Dedifferentiated amniotic fluid mesenchymal stem cell (primary cell): ENCODE measurements around the gene UBALD1.
A peak's percentile ranks its signal among the peaks of the same experiment; 100 is the strongest.
"Not testable (repeated sequence)": the region's sequence is repeated elsewhere in the genome, so short reads cannot be mapped to it uniquely, and the experiment has no call there.

Experiments used
- DNase-seq: peaks from one replicate; pipeline ENCODE4 v3.0.0-alpha.2; 2016; ENCODE audit errors: extremely low spot score

The UBALD1 gene

DNA sequence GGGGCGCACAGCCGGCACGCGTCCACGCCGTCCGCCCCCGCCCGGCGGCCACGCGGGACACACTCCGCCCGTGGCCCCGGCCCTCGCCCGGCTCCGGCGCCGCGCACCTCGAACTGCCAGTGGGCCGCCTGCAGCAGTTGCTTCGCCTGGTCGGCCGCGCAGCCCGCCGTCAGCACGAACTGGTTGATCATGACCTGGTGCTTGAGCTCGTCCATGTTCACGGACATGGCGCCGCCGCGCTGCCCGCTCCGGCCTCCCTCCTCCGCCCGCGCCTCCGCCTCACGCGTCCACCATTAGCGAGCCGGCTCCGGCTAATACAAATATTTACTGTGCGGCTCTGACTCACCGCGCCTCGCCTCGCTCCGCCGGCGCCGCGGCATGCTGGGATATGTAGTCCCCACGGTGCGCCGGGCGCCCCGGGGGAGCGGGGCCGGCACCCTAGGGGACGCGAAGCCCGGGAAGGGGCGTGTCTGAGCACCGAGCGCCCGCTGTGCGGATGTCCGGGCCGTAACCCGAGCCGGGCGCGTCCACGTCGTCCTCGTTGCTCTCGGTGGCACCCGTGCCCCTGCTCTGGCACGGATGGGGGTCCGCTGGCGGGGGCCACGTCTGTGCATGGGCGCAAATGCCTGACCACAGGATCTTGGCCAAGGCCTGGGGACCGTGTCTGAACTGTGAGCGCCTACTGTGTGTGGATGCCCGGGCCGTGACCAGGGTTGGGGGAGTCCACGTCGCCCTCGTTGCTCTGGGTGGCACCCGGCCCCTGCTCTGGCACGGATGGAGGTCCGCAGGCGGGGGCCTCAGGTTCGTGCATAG, at the start of gene UBALD1:
Gene UBALD1, minus strand, starts transcription at position 318 of the 813 bp plus-strand sequence. Its CDS starts 91 bp downstream, at position 227.
- peak; percentile 85 for DNase-seq

DNA sequence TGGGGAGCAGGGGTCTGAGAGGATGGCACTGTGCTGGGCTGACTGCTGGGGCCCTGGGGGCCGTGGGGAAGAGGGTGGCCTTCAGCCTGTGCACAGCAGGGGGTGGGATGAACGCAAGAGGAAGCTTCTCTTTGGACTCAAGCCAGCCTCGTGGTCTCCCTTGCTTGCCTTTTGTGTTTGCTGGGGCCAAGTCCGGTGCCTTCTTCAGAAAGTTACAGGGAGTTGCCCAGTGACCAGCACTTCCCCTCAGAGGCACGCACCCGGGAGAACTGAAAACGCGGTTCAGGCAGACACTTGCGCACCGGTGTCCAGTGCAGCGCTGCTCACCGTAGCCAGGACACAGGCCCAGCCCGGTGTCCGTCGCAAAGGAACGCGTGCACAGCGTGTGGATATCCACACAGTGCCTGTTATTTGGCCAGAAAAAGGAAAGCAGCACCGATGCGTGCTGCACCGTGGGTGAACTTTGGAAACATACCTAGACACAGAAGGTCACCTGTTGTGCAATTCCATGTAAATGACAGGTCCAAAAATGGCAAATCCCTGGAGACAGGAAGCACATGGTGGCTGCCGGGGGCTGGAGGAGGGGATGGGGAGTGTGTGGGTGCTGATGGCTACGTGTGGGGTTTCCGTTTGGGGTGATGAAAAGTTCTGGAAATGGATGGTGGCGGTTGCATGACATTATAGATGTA, 49.2 kb upstream of the UBALD1 start:
- DNase-seq: no peak

DNA sequence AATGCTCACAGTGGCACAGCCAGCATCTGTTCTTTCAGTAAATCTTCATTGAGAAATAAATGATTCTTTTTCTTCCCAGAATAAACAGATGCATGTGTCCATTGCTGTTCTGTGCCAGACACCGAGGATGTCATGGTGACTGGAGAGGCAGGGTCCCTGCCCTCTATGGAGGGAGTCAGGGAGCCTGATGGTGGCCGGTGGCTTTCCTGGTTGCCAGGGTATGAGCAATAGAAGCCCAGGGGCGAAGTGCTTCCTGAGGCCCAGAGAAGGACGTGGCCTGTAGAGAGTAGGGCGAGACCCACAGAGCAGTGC, 48.7 kb upstream of the UBALD1 start:
- no peak for DNase-seq

DNA sequence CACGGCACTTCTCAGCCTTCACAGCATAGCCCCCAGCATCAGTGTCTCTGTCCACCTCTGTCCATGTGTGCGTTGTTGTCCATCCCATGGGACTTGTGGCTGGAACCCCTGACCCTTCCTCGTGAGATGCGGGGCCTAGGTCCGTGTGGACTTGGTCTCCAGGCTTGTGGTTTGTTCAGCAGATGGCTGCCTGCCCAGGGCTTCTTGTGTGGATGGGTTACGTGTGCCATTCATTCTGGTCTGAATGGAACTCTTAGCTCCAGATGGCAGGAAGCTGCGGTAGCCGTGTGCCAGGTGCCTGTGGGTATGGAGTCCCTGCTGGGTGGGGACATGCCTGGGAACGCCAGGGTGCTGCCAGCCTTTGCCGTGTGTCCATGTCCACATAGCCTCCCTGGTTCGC, 47.0 kb upstream of the UBALD1 start:
- no peak for DNase-seq

DNA sequence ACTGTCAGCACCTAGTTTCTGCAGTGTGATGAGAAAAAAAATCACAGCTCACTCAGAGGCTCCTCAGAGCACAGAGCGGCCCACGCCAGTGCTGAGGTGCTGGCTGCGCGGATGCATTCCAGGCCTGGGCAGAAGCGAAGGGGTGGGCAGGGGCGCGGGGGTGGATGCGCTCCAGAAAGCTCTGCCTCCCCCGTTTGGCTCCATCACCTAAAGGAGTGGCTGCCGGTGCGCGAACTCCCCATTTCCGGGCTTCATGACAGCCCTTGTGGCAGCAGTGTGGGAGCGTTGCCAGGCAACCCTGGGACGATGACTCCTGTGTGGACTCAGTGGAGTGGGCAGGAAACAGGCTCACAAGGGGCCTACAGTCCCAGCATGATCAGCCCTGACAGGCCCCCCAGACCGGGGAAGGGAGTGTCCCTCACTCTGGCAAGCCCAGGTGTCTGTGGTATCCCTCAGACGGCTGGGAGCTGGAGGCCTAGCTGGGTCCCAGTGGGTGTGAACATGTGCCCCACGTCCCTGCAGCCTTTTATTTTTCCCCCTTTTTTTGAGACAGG, 45.8 kb upstream of the UBALD1 start:
- DNase-seq: no peak

DNA sequence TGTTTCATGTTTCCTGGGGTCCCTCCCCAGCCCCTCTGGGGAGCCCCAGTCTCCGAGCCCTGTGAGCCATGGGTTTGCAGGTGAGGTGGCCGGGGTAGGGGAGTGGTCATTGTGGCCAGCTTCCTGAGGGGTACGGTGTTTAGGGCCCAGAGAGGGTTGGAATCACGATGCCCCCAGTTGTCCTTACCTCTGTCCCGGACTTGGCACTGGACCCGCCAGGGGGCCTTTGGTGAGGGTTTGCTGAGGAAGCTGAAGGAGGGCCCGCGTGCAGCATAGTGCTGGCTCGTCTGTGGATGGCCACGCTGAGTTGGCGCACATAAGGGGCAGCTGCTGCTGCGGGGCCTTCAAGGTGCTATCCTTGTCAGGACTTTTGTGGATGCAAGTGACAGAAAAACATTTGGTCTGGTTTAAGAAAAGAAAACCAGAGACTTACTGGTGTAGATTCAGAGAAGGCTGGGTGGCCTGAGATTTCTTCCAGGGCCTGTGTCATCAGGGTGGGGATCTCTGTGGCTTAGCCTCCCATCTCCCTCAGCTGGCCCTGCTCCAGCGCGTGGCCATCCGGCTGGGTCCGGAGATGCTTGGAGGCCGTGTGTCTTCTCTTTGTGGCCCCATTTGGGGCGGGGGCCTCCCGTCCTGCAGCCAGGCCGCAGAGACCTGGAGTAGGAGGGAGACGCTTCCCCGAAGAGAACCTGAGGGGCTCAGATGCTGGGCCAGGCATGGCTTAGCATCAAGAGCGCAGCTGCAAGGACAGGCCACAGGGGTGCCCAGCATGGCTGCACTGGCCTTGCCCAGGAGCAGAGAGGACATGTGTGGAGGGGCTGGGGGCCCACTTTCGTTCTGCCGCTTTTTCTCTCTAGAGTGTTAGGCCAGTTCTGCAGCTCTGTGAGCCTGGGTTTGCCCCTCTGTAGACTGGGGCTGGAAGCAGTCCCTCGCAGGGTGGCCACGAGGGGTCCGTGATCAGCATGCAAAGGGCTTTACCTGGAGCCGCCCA, 45.0 kb upstream of the UBALD1 start:
- no peak for DNase-seq

DNA sequence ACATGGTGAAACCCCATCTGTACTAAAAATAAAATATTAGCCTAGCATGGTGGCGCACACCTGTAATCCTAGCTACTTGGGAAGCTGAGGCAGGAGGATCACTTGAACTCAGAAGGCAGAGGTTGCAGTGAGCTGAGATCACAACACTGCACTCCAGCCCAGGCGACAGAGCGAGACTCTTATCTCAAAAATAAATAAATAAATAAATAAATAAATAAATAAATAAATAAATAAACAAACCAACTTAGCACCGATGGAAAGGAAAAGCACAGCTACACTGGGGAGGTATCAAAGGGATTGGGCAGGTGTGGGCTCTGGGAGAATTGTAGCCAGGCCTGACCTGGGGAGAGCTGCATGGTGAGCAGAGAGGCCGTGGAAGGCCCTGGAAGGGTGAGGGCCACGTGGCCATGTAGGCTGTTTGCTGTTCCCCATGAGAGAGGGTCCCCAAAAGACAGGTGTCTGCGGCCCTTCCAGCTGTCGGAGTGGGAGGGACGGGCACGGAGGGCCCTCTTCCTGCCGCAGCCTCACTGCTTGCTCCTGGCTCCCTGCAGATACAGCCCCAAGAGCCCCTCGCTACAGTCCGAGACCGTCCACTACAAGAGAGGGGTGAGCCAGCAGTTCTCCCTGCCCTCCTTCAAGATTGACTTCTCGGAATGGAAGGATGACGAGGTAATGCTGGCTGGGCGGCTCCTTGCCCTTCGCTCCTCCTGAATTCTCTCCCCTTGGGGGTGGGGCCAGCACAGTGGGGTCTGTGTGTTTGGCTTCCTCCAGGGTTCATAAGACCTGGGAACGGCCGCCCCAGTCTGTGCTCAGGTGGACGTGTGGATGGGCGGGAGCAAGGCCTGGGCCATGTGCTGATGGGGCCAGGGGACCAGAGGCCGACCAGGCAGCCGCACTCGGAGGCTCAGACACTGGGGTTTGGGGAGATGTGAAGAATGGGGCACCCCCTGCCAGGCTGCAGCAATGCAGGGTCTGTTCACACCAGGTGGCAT, 42.3 kb upstream of the UBALD1 start:
- DNase-seq: no peak

DNA sequence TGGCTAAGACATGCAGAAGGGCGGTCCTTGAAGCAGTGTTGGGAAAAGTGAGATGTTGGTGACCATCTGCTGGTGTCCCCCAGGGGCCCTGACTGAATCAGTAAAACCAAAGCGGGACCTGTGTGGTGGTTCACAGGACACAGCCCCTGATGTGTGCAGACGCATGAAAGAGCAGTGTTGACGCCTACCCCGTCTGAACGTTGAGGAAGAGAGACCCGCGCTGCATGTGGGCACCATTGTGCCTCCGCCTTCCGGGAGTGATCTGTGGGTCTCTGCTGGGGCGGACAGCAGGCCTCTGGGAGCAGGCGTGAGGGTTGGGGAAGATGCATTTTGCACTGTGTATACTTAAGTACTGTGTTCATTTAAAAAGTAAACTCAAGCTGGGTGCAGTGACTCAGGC, 41.5 kb upstream of the UBALD1 start:
- DNase-seq: no peak

DNA sequence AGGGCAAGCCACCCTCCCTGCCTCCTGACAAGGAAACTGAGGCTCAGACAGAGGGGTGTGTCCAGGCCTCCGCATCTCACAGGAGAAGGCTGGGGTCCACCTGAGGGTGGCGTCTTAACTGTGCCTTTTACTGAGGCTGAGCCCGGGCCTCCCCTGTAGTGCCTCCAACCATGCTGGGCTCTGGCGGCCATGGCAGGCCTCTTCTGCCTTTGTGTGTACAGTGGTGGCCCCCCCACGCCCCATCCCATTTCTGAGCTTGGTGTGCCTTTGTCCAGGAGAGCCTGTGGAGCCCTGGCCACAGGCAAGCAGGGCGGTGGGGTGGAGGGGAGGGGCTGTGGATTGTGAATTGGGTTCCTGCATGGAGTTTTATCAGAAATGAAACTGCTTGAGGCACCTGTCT, 41.1 kb upstream of the UBALD1 start:
- no peak for DNase-seq

DNA sequence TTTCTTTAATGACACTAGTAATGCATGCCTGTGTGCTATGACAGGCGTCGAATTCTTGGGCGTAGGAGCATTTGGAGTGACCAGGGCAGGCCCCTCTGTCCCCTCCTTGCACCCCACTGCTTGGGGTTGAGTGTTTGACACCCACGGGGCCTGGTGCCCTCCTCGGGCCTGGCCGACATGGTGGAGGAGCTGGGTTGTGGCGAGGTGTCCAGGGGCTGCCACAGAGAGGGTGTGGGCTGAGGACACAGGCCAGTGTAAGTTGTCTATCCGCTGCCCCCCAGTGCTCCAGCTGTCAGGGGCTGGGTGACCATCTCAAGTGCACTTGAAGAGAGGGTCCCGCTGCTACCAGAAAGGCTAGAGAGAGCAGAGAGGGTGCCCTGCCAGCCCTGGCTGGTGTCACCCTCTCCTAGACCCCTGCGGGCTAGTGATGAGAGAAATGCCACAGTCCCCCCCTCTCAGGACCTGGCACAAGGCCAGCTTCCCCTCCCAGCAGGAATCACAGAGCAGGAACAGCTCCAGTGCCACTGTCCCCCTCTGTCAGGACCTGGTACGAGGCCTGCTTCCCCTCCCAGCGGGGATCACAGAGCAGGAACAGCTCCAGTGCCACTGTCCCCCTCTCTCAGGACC, 40.4 kb upstream of the UBALD1 start:
- no peak for DNase-seq

DNA sequence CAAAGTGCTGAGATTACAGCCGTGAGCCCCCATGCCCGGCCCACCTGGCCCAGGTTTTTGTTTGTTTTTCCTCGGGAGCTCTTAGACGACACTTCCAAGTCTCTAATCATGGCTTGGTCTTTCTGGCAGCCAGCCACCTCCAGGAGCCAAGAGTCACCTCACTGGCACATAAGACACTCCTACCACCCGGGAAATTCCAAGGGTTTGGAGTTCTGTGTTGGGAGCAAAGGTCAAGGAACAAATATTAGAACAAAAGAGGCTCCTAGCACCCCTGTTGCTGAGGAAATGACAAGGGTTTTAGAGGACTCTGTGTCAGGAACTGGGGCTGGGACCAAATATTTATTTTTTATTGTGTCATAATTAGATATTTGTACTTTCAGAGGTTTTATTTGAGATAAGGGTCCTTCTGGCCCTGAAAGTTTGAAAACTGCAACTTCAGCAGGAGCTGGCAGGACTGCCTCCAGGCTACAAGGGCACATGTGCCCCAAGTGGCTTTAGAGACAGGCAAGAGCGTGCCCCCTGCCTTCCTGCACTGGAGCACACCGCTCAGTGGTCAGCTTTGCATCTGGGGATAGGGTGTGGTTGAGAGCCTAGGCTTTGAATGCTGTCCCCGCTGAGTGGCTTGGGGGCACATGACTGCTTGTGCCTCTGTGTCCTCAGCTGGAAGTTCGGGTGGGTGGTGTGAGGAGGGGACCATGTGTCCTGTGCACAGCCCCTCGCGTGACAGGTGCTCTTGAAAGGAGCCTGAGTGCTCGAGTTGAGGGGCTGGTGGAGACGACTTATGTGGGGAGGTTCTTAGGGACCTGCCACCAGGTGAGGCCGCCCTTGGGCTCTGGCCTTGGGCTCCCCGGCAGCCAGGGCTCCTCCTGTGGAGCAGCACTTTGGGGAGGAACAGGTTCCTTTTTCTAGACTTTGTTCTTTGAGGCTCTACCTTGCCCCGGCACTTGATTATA, 39.6 kb upstream of the UBALD1 start:
- DNase-seq: no peak

DNA sequence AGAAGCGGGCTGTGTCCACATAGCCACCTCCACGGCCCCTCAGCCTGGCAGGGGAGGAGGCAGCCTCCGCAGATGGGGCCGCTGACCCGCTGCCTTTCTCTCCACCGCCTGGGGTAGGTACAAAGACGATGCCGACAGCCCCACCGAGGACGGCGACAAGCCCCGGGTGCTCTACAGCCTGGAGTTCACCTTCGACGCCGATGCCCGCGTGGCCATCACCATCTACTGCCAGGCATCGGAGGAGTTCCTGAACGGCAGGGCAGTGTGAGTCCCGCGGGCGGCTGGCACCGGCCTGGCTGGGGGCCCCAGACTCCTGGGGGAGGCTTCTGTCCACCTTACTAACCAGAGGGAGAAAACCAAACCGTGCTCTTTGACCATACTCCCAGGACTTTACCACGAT, 37.9 kb upstream of the UBALD1 start:
- no peak for DNase-seq

DNA sequence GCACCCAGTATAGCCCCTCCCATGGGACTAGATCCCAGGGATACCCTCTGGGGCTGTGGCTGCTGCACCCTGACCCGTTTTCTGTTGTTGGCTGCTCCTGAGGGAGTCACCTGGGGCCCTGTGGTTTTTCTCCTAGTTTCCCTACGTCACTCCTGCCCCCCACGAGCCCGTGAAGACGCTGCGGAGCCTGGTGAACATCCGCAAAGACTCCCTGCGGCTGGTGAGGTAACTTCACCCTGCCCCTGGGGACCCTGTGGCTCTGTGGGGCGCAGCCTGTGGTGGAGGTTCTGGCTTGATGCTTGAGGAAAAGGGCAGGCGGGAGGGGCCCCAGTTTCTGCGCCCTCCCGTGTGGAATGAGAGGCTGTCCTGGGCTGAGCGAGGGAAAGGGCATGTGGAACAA, 37.1 kb upstream of the UBALD1 start:
- no peak for DNase-seq

DNA sequence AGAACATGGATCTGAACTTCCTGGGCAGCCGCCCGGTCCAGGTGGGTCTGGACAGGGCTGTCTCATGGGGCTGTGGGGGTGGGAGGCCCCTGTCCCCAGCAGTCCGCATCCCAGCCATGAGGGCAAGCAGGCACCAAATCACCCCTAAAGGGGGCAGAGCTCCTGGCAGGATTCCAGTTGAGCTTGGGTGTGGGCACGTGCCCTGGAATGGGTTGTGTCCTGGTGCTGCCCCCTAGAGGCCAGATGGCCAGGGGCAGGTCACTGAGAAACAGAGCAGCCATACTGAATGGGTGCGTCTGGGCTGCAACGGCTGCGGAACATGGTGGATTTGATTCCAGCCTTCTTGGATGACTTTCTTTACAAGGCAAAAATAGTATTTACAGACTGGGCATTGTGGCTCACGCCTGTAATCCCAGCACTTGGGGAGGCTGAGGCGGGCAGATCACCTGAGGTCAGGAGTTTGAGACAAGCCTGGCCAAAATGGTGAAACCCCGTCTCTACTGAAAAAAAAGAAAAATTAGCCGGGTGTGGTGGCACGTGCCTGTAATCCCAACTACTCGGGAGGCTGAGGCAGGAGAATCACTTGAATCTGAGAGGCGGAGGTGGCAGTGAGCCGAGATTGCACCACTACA, 35.9 kb upstream of the UBALD1 start:
- DNase-seq: not testable (repeated sequence)

DNA sequence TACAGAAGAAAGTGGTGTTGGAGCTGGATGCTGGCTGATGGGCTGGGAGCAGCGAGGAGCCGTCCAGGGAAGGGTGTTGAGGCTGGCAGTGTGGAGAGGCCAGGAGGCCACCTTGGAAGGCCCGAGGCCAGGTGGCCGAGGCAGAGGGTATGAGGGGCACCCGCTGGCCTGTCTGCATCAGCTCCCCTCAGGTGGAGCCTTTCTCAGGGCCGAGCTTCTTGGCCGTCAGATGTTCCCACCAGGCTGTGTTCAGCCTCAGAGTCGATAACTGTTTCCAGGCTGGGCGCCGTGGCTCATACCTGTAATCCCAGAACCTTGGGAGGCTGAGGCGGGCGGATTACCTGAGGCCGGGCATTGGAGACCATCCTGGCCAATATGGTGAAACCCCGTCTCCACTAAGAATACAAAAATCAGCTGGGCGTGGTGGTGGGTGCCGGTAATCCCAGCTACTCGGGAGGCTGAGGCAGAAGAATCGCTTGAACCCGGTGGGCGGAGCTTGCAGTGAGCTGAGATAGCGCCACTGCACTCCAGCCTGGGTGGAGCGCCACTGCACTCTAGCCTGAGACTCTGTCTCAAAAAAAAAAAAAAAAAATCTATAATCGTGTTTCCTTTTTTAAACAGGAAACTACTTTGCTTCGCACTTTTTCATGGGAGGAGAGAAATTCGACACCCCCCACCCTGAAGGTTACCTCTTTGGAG, 35.2 kb upstream of the UBALD1 start:
- no peak for DNase-seq

DNA sequence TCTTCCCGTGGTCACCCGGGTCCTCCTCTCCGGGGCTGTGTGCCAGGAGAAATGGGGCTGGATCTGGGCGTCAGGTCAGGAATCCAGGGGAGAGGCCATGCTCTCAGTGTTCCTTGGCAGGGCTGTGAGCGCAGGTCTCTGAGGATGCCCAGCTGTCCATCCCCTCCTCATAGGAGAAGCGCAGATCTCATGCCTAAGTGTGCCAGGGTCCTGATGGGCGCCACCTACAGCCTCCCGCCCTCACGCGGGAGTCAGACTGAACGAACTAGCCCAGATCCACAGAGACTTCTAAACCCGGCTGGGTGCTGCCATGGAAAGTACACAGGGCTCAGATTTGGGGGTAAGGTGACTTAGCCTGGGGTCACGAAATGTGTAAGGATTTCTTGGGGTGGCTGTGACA, 34.2 kb upstream of the UBALD1 start:
- DNase-seq: no peak

DNA sequence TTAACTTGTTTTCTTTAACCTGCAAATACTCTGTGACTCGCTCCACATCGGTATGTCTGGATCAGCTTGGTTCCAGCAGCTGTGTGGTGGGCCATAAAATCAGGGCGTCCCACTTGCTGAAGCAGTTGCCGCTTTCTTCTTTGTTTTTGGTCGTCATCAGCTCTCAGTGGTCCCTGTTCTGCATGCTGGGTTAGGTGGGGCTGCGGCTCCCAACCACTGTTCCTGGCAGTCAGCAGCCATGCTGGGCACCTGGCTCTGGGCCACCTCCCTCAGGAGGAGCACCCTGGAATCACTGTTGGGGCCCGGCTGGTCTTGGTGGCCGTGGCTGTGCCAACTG, 32.9 kb upstream of the UBALD1 start:
- no peak for DNase-seq
